GM18505 (cell line): Measurements from ENCODE around the gene GABRD.

Source experiments
- ATAC-seq: cut with Tn5 transposase; IDR thresholded peaks from one replicate; pipeline ENCODE4 v1.9.1; 2021; ENCODE audit not compliant: unreplicated experiment
- POLR2A ChIP-seq: IDR thresholded peaks from 4 replicates; pipeline ENCODE4 v1.6.1; 2011; ENCODE audit warnings: borderline replicate concordance; ENCODE audit not compliant: insufficient read depth, insufficient read length; ENCODE audit errors: extremely low read depth

Gene GABRD

DNA sequence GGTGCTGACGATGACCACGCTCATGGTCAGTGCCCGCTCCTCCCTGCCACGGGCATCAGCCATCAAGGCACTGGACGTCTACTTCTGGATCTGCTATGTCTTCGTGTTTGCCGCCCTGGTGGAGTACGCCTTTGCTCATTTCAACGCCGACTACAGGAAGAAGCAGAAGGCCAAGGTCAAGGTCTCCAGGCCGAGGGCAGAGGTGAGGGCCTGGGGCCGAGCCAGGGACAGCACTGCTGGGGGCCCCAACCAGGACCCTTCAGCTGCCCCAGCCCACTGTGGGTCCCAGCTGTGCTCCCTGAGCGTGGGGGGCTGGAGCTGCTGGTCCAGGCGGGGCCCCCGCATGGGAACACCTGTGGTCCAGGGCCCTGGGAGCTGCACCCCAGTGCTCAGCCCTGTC is 10.4 kb downstream of the GABRD start:
- no peak for TF ChIP-seq POLR2A
- ATAC-seq, result no peak

- TF ChIP-seq POLR2A, result no peak
- no peak for ATAC-seq
Measured at GRCh38 chr1:2030076-2030871, 11.1 kb downstream of the GABRD start.

DNA sequence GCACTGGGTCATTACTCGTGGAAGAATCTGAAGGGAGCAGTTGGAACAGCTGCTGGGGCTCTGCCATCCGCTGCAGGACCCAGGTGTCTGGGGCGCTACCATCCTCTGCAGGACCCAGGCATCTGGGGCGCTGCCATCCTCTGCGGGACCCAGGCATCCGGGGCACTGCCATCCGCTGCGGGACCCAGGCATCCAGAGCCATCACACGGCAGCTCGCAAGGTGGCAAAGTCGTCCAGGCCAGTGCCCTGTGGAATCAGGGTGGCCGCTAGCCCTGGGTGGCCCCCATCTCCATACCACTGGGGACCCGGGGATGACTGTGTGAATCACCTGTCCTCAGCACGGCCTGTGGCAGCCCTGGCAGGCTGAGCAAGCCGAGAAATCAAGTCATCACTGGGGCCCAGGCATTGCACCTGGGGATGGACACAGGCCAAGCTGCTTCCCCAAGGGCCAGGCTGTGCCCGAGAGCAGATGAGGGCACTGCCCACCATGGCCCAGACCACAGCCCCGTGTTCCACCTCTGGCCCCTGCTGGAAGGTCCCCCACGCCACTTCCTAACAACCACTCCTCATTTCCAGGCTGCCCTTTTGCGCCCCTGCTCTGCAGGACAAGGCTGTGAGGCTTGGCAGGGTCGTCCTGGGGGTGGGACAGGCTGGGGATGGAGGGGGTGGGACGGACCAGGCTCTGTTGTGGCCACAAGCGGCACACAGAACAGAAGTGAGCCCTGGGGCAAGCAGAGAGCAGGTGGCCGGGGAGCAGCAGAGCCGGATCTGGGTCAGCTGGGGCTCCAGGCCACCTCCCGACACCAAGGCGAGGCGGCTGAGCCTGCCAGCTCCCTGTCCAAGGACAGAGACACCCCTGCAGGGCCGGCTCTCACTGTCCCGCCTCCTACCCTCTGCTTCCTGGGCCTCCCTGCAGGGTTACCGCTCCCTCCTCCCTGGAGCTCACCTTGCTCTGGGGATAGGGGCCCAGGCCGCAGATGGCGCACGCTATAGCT is 12.7 kb downstream of the GABRD start:
- ATAC-seq, result no peak
- no peak for TF ChIP-seq POLR2A

- no peak for TF ChIP-seq POLR2A
- no peak for ATAC-seq
Measured at GRCh38 chr1:2032737-2033136, 13.6 kb downstream of the GABRD start.

DNA sequence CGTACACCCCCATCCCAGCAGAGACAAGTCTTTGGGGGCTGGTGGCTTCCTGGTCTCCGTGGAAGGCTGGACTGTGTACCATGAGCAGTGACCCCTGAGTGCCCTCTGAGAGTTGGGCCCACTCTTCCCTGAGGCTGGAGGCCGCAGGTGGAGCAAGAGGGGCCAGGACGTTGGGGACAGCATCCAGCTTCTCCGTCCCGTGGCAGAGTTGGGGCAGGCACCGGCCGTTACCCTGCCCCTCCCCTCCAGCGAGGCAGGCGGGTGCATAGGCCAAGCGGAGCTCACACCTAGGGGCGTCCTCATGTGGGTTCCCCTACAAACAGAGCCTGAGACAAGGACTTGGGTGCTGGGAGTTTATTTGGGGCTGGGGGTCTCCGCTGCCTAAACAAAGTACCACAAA is 14.0 kb downstream of the GABRD start:
- no peak for ATAC-seq
- TF ChIP-seq POLR2A, result no peak

GRCh38 chr1:2036287-2036686 is 17.1 kb downstream of the GABRD start:
- ATAC-seq, result no peak
- no peak for TF ChIP-seq POLR2A

GRCh38 chr1:2037314-2037979 is 18.3 kb downstream of the GABRD start:
- TF ChIP-seq POLR2A, result no peak
- ATAC-seq, result no peak

DNA sequence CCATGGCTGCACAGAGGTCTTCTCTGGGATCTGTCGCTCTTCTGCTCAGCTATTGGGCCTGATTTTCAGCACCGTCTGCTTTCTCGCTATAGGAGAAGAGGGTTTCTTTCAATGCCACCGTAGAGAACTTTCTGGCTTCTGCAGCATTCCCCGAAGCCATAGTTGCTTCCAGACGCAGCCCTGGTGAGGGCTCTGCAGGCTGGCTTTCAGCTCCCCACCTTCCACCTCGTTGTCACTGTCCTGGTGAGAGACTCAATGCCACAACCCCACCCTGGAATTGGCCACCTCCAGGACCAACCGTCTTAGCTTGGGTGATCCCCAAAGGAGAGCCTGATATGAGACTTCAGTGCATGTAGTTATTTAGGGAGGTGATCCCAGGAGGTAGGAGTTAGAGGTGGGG is 19.1 kb downstream of the GABRD start:
- ATAC-seq, result no peak
- TF ChIP-seq POLR2A, result no peak

- no peak for ATAC-seq
- no peak for TF ChIP-seq POLR2A
Measured at GRCh38 chr1:2039251-2039650, 20.1 kb downstream of the GABRD start.

- no peak for ATAC-seq
- TF ChIP-seq POLR2A, result no peak
Measured at GRCh38 chr1:2041305-2041704, 22.2 kb downstream of the GABRD start.

GRCh38 chr1:2041887-2042286 is 22.7 kb downstream of the GABRD start:
- TF ChIP-seq POLR2A, result no peak
- no peak for ATAC-seq

DNA sequence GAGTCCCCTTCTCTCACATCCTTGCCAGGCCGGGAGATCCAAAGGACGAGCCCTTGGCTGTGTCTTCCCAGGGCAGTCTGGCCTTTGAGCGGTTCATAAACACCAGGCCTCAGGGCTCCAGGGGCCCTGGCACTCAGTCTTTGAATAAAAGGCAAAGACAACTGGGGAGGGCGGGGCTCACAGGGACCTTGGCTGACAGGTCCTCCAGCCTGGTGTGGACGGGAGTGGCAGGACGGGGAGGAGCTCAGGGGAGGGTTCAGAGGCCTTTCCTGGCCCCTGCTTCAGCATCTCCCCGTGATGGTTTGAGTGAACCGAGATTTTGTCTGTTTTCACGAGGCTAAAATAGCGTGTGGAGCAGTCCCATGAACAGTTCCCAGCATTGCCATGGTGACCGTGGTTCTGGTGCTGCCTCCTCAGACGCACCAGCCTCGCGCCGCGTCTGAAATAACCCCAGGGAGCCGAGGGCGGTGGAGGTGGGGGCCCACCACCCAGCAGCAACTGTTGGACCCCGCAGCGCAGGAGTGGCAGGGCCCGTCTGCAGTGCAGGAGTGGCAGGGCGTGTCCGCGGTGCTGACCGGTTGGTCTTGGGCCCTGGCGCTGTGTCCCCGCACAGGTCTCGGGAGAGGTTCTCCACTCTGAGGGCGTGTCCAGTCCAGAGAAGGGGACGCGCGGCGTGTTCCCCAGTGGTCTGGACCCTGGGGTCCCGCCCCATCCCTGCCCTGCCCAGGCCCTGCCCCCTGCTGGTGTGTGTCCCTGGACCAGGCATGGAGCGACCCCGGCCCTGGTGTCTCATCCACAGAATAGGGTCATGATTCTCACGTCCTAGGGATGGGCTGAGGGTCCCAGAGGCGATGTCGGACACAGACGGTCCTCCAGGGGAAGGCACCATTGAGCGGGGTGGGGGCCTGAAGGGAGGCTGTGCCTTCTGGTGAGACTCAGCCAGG is 24.0 kb downstream of the GABRD start:
- ATAC-seq, result no peak
- no peak for TF ChIP-seq POLR2A
